Activated CD8-positive, alpha-beta memory T cell treated with anti-CD3 and anti-CD28 coated beads for 24 hours (primary cell): ENCODE results near the gene ARHGAP22.
"Not testable (repeated sequence)": the region's sequence is repeated elsewhere in the genome, so short reads cannot be mapped to it uniquely, and the experiment has no call there.

Experiments
- DNase-seq: peaks from one replicate; pipeline ENCODE4 v3.0.0-alpha.2; 2020

The ARHGAP22 gene, protein sequence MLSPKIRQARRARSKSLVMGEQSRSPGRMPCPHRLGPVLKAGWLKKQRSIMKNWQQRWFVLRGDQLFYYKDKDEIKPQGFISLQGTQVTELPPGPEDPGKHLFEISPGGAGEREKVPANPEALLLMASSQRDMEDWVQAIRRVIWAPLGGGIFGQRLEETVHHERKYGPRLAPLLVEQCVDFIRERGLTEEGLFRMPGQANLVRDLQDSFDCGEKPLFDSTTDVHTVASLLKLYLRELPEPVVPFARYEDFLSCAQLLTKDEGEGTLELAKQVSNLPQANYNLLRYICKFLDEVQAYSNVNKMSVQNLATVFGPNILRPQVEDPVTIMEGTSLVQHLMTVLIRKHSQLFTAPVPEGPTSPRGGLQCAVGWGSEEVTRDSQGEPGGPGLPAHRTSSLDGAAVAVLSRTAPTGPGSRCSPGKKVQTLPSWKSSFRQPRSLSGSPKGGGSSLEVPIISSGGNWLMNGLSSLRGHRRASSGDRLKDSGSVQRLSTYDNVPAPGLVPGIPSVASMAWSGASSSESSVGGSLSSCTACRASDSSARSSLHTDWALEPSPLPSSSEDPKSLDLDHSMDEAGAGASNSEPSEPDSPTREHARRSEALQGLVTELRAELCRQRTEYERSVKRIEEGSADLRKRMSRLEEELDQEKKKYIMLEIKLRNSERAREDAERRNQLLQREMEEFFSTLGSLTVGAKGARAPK

DNA sequence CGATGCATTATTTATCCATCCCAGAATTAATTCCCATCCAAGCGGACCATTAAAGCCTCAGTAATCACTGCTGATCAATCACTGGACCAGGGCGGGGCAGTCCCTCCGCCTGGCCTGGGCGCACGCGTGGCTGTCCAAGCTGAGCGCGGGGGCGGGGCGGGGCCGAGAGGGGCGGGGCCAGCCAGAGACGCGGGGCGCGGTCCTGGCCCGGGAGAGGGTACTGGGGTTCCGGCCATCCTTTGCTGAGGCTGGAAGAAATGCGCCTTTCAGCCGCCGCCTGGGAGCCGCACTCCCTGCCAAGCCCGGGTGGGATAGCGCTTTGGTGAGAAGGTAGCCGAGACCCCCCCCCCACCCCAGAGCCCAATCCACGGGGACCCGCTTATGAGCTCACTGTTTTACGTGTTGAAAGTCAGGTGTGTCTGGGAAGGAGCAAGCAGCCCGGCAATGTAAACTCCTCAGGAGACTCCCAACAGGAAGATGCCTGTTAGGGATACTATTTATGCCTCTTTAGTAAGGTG lies at the start of gene ARHGAP22:
Gene ARHGAP22, minus strand, starts transcription at position 83 of the 518 bp plus-strand sequence. CDS start 277 bp downstream, outside the sequence.
- no peak for DNase-seq

GRCh38 chr10:48653944-48654698 lies 49.2 kb upstream of the ARHGAP22 start:
- no peak for DNase-seq

DNA sequence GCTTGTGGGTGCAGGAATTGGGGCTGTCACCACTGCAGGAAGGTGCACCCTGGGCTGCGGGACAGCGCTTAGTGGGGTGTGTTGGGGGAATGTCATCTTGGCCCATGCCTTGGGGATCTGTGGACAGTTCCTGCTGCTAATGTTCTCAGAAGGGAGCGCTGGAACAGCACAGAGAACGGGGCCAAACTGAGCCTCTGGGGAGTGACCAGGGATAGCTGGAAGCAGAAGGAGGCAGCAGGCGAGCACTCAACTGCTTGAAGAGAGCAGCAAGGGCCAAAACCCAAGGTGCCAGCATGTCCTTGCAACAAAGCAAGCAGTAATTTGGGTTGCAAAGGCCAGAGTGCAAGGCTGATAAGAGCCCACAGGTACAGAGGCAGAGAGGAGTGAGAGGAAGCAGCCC lies 48.5 kb upstream of the ARHGAP22 start:
- no peak for DNase-seq

- no peak for DNase-seq
Measured at GRCh38 chr10:48652344-48652743, 47.5 kb upstream of the ARHGAP22 start.

- DNase-seq, result no peak
Measured at GRCh38 chr10:48651839-48652238, 47.0 kb upstream of the ARHGAP22 start.

DNA sequence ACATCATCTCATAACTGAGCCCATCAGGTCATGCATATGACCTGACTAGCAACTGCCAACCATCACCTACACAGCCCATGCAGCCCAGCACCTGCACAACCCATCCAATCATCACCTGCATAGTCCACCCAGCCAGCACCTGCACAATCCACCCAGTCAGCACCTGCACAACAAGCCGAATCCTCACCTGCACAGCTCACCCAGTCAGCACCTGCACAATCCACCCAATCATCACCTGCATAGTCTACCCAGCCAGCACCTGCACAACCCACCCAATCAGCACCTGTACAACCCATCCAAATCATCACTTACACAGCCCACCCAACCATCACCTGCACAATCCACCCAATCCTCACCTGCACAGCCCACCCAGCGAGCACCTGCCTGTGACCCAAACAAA lies 46.4 kb upstream of the ARHGAP22 start:
- no peak for DNase-seq

- DNase-seq, result no peak
Measured at GRCh38 chr10:48649349-48649944, 44.6 kb upstream of the ARHGAP22 start.

- no peak for DNase-seq
Measured at GRCh38 chr10:48648172-48648942, 43.5 kb upstream of the ARHGAP22 start.

DNA sequence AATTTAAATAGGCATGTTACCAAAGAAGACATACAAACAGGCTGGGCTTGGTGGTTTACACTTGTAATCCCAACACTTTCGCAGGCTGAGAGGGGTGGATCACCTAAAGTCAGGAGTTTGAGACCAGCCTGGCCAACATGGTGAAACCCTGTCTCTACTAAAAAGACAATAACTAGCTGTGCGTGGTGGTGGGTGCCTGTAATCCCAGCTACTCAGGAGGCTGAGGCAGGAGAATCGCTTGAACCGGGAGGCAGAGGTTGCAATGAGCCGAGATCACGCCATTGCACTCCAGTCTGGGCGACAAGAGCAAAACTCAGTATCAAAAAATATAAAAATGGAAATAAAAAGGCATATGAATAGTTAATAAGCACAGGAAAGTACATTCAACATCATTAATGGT lies 42.2 kb upstream of the ARHGAP22 start:
- DNase-seq, result not testable (repeated sequence)

- no peak for DNase-seq
Measured at GRCh38 chr10:48645600-48645999, 40.7 kb upstream of the ARHGAP22 start.

GRCh38 chr10:48641099-48641690 lies 36.3 kb upstream of the ARHGAP22 start:
- DNase-seq, result not testable (repeated sequence)

DNA sequence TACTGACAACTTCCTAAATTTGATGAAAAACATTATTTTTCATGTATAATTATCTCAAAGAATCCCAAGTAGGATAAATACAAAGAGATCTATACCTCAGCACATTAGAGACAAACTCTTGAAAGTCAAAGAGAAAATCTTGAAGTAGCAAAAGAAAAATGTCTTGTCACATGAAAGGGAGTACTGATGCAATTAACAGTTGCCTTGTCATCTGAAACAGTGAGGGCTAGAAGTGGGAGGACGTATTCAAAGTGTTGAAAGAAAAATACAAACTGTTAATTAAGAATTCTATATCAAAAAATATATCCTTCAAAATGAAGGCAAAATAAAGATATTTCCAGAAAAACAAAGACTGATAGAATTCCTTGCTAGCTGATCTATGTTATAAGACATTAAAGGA lies 35.5 kb upstream of the ARHGAP22 start:
- DNase-seq, result no peak

DNA sequence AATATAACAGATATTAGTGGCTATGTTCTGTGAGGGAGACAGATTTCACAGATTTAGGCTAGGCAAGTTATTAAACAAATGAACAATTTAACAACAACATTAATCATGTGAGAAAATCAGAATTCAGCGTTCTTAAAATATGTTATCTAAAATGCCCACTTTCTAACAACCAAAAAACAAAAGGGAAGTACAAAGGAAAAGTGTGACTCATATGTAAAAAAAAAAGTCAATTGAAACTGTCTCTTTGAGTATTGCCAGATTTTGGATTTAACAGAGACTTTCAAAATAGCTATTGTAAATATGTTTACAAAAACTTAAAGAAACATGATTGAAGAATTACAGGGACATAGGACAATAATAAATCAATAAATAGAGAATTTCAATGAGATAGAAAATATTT lies 34.8 kb upstream of the ARHGAP22 start:
- DNase-seq, result no peak

DNA sequence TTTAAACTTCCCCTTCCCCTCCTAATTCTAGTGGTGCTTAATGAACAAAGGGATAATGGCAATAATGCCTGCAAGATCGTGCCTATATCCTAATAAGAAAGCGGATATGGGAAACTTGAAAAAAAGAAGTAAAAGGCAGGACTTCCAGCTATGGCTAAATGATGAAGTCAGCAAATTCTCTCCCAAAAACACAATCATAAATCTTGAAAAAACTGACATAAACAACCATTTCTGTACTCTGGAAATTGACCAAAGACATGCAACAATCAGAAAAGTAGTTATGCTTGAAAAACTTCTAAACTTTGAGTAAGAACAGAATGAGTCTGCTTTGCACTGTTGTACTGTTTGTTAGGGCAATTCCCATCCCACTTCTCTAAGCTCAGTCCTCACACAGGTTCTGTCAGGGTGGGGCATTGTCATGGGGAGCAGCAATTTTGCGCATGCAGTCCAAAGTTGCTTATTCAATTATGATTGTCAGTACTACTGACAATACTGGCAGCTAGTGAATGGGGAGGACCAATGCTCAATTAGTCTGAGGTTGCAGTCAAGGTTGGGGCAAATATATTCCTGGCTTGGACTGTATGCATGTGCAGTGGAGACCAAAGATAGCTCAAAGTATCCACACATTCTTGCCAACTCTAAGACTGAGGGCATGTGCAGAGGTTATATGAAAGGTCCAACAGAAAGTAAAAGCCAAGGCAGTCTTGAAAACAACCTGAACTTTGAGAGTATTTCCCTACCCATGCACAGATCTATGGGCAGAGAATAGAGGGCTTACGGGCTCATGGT lies 34.1 kb upstream of the ARHGAP22 start:
- no peak for DNase-seq

GRCh38 chr10:48638158-48638557 lies 33.3 kb upstream of the ARHGAP22 start:
- no peak for DNase-seq

DNA sequence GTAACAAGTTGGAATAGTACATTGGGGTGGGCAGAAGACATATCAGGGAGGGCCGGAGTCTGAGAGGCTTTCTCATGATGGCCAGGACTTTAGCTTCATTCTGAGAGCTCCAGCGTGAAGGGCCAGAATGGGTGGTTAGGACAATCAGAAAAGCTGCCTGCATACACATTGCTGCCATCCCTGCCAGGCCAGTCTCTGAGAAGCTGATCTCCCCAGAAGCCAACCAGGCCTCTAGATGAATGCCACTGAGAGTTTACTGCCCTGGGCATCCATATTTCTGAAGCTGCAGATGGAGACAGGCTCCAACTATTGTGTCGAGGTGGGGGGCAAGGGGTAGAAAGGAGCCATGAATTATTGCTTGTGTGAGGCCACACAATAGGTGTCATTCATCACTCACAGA lies 32.0 kb upstream of the ARHGAP22 start:
- no peak for DNase-seq

DNA sequence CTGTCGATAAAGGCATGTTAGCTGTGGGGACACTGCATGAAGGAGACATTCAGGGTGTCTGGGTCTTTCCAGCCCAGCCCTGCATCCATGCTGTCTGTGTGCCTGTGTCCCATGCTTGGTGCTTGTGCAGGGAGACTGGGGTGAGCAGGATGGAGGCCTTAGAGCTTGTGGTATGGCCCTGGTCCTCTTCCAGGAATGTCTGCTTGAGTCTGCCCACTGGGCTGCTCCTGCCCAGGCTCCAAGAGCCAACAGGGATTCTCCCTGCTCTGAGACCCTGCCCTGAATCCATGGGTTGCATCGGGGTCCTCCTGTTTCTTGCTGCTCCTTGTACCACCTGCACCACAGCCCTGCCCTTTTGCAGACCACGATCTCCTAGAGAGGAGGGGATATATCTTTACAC lies 31.4 kb upstream of the ARHGAP22 start:
- no peak for DNase-seq

DNA sequence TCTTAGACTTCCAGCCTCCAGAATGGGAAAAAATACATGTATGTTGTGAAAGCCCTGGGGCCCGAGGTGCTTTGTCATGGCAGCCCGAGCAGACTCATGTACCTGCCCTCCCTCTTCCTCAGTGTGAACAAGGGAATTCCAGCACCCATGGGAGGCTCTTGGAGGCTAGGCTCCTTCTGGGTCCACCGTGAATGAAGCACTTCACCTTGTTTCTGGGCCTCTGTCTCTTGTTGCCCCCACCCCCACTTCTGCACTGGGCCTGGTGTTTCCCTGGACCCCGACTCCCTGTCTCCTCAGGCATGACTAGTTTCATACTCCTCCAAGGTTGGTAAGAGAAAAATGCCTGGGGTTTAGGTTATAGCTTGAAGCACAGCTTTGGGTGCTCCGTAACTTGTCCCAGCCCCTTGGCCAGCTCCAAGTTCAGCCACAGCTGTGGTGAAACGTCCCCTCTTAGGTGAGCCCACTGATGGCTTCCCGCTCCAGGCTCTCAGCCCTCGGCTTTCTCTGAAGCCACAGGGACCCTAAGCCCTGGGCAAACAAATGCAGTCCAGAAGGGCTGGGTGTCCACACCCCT lies 30.2 kb upstream of the ARHGAP22 start:
- DNase-seq, result no peak

GRCh38 chr10:48634198-48634983 lies 29.5 kb upstream of the ARHGAP22 start:
- DNase-seq, result no peak
